Spleen (tissue), 11 donors: ENCODE measurements around the gene CERS1. TPM values are rescaled to one million over a fixed set of nuclear protein-coding genes. Genes with fewer than 3 reads are reported as not detected.

Experiments
- DNase-seq: peaks from one replicate; pipeline ENCODE4 v3.0.0-alpha.2; 2020
- H3K27ac ChIP-seq, 8 donors: fragments of 200-600 bp; sonication (generic) in 7 of 8; 1 replicate in 4 of 8; 2 replicates in 4 of 8; pipeline versions ENCODE4 v1.5.0 to v1.8.0; 2016 to 2021; ENCODE audit warnings: inconsistent platforms in 4 of 8, mild to moderate bottlenecking in 4 of 8, moderate library complexity in 1 of 8
- H3K27me3 ChIP-seq, 7 donors: fragments of 200-600 bp; sonication (generic) in 6 of 7; replicated peaks in 1 of 7; 1 replicate in 4 of 7; 2 replicates in 3 of 7; pipeline versions ENCODE4 v1.5.0 to v1.8.0; 2016 to 2021; ENCODE audit warnings: inconsistent platforms in 3 of 7, mild to moderate bottlenecking in 1 of 7
- H3K36me3 ChIP-seq, 6 donors: fragments of 200-600 bp; sonication (generic) in 5 of 6; 1 replicate in 4 of 6; 2 replicates in 2 of 6; pipeline versions ENCODE4 v1.5.0 to v1.8.0; 2016 to 2021; ENCODE audit warnings: inconsistent platforms in 2 of 6
- H3K4me1 ChIP-seq, 6 donors: fragments of 200-600 bp; sonication (generic) in 5 of 6; 1 replicate in 3 of 6; 2 replicates in 3 of 6; pipeline versions ENCODE4 v1.5.0 to v1.8.0; 2016 to 2021; ENCODE audit warnings: inconsistent platforms in 3 of 6
- H3K4me3 ChIP-seq, 8 donors: fragments of 200-600 bp; sonication (generic) in 7 of 8; 1 replicate in 4 of 8; 2 replicates in 4 of 8; pipeline versions ENCODE4 v1.5.0 to v1.8.0; 2016 to 2021; ENCODE audit warnings: inconsistent platforms in 4 of 8, mild to moderate bottlenecking in 4 of 8, moderate library complexity in 2 of 8
- H3K9me3 ChIP-seq, 8 donors: fragments of 200-600 bp; sonication (generic) in 7 of 8; 1 replicate in 4 of 8; 2 replicates in 4 of 8; pipeline versions ENCODE4 v1.5.0 to v1.8.0; 2016 to 2021; ENCODE audit warnings: inconsistent platforms in 4 of 8
- POLR2A ChIP-seq, 3 donors: fragments of 450-650 bp; IDR thresholded peaks; one replicate each; pipeline ENCODE4 v1.5.1; 2017; ENCODE audit warnings: antibody characterized with exemption in 3 of 3, mild to moderate bottlenecking in 1 of 3
- POLR2AphosphoS5 ChIP-seq, 3 donors: sonication (generic); formaldehyde crosslinking; IDR thresholded peaks; one replicate each; pipeline ENCODE4 v1.5.1; 2017; ENCODE audit warnings: antibody characterized with exemption in 3 of 3
- WGBS, 5 donors: extraction: QIAGEN DNeasy Blood & Tissue Kit in 3 of 5; methylation state at CpG; one replicate each; pipeline versions ENCODE4 v1.1.5 to v1.1.7; 2013 to 2018; 5-methylcytosine and 5-hydroxymethylcytosine counted together
- intact Hi-C: fragments of 100-400 bp; cut with DNase I; formaldehyde crosslinking; loops from one replicate; pipeline ENCODE4 v1.15.0; 2023; ENCODE audit warnings: low total_unique reads
- polyA plus RNA-seq, 3 donors: library from polyadenylated mRNA; stranded (reverse); fragments of 200-250 nt; gene quantifications; one replicate each; pipeline ENCODE4 v1.2.1, GENCODE V29; 2013
- total RNA-seq, 7 donors: library from RNA; depleted of rRNA in 3 of 7; stranded (reverse); fragments of >200 nt in 3 of 7; fragmentation: NEBNext Ultra II Directional in 4 of 7; extraction: Animal tissue kit (Norgen Biotek cat#: 25700) in 4 of 7; gene quantifications; one replicate each; pipeline versions ENCODE4 v1.1.0 to v1.2.1, GENCODE V29; 2016 to 2021
- TF ChIP-seq, protein P1 (sequence below), 11 experiments: fragments of 200-600 bp in 7 of 11; fragments of 450-650 bp in 4 of 11; sonication (generic) in 4 of 11; IDR thresholded peaks in 8 of 11; conservative IDR thresholded peaks in 3 of 11; 1 replicate in 7 of 11; 2 replicates in 4 of 11; pipeline versions ENCODE4 v1.4.0 to v1.8.0; 2016 to 2021; ENCODE audit warnings: antibody characterized with exemption in 11 of 11, inconsistent platforms in 4 of 11, mild to moderate bottlenecking in 1 of 11
- donor health status: healthy with polysubstance abuse.
- donor health status: DM: no; HTN: no; CAD: no; lungs with moderate emphysema.
- donor health status: DM: no; HTN: no; CAD: no.
- donor health status: Bipolar disorder and iron deficiency.
- donor health status: healthy.
- donor health status: DM: no; HTN: no; CAD: no.
- donor health status: DM: yes; HTN: yes; CAD: no.

Gene CERS1
- total and polyA plus RNA-seq, 10 donors, result 0.06 to 0.50 (median 0.39) TPM; not detected in 4

DNA sequence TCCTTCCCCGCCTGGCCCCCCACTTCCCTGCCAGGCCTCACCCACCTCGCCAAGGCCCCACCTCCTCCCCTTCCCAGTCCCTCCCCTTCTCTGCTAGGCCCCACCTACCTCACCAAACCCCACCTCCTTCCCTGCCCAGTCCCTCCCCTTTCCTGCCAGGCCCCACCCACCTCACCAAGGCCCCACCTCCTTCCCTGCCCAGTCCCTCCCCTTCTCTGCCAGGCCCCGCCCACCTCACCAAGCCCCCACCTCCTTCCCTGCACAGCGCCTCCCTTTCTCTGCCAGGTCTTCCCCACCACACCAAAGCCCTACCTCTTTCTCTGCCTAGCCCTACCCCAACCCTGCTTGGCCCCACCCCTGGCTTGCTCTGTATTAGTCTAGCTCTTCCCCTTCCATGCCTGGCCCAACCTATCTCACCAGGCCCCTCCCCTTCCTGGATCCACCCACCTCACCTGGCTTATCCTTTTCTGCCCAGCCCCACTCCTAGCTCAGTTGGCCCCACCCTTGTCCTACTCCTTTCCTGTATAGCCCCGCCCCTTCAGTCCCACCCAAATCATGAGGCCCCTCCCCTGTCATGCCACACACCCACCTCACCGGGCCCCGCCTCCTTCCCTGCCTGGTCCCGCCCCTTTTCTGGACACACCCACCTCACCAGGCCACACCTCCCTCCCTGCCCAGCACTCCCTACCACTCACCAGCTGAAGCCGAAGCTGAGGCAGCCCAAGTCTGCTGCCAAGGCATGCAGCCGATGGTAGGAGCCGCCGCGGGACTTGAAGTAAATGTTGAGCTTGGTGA, 16.2 kb downstream of the CERS1 start:
- H3K4me3 ChIP-seq, result no peak overlapping the region
- H3K27ac ChIP-seq, result no peak overlapping the region
- no peaks in the 10 kb centered on the region for H3K4me1 ChIP-seq
- peak; percentile 69 for DNase-seq
- TF ChIP-seq POLR2A (IDR thresholded peaks at IDR 0.05) (no peak), POLR2AphosphoS5 (IDR thresholded peaks at IDR 0.05) (no peak)
- TF ChIP-seq, protein P1, sequence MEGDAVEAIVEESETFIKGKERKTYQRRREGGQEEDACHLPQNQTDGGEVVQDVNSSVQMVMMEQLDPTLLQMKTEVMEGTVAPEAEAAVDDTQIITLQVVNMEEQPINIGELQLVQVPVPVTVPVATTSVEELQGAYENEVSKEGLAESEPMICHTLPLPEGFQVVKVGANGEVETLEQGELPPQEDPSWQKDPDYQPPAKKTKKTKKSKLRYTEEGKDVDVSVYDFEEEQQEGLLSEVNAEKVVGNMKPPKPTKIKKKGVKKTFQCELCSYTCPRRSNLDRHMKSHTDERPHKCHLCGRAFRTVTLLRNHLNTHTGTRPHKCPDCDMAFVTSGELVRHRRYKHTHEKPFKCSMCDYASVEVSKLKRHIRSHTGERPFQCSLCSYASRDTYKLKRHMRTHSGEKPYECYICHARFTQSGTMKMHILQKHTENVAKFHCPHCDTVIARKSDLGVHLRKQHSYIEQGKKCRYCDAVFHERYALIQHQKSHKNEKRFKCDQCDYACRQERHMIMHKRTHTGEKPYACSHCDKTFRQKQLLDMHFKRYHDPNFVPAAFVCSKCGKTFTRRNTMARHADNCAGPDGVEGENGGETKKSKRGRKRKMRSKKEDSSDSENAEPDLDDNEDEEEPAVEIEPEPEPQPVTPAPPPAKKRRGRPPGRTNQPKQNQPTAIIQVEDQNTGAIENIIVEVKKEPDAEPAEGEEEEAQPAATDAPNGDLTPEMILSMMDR (IDR thresholded peaks at IDR 0.05 in 8 of 11, conservative IDR thresholded peaks at IDR 0.05 in 3 of 11), result no peak
- peaks cover 0 to 6% (median 0%) of the 10 kb centered on the region in 8 donors for H3K9me3 ChIP-seq
- no peaks in the 10 kb centered on the region for H3K27me3 ChIP-seq
- 67 to 77% (median 71%) methylated on average over 13 of the region's 13 CpGs for WGBS, 5 donors
- intact Hi-C loops, result no loop called here
- no peaks in the 10 kb centered on the region for H3K36me3 ChIP-seq

DNA sequence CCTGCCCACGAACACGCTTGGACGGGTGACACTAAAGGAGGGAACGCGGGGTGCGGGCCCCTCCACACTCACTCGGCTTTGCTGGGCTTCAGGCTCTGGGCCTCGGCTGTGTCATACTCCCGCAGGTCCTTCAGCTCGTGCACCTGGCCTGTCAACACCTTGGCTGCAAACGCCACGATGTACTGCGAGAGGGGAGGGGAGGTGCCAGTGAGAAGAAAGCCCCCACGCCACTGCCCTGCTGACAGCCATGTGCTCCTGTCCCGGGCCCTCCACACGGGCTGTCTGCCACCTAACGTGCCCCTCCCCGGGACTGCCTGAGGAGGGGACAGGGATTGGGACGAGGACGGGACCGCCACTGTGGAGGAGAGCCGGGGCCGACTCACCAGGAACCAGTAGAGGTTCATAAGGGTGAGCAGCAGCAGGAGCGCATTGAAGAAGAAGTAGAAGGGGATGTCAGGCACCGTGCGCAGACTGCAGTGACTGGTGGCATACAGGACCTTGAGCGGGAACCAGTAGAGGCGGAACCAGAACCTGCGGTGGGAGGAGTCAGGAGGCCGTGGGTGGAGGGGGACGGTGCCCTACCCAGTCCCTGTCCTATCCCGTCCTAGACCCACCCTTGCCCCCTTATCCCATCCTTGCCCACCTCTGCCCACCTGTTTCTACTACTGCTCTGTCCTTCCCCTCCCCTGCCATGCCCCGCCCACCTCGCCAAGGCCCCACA, 16.9 kb downstream of the CERS1 start:
- no peaks in the 10 kb centered on the region for H3K27me3 ChIP-seq
- H3K4me1 ChIP-seq, result no peaks in the 10 kb centered on the region
- H3K4me3 ChIP-seq, result no peak overlapping the region
- no peaks in the 10 kb centered on the region for H3K36me3 ChIP-seq
- TF ChIP-seq POLR2AphosphoS5 (IDR thresholded peaks at IDR 0.05), result no peak
- TF ChIP-seq POLR2A (IDR thresholded peaks at IDR 0.05), result no peak
- TF ChIP-seq, protein P1 (IDR thresholded peaks at IDR 0.05 in 8 of 11, conservative IDR thresholded peaks at IDR 0.05 in 3 of 11), result no peak
- H3K9me3 ChIP-seq, result peaks cover 0 to 6% (median 0%) of the 10 kb centered on the region in 8 donors
- DNase-seq, result peak; percentile 52
- no peak overlapping the region for H3K27ac ChIP-seq
- 86 to 93% (median 91%) methylated on average over 28 to 34 of the region's 34 CpGs for WGBS, 5 donors
- intact Hi-C loops, result no loop called here

DNA sequence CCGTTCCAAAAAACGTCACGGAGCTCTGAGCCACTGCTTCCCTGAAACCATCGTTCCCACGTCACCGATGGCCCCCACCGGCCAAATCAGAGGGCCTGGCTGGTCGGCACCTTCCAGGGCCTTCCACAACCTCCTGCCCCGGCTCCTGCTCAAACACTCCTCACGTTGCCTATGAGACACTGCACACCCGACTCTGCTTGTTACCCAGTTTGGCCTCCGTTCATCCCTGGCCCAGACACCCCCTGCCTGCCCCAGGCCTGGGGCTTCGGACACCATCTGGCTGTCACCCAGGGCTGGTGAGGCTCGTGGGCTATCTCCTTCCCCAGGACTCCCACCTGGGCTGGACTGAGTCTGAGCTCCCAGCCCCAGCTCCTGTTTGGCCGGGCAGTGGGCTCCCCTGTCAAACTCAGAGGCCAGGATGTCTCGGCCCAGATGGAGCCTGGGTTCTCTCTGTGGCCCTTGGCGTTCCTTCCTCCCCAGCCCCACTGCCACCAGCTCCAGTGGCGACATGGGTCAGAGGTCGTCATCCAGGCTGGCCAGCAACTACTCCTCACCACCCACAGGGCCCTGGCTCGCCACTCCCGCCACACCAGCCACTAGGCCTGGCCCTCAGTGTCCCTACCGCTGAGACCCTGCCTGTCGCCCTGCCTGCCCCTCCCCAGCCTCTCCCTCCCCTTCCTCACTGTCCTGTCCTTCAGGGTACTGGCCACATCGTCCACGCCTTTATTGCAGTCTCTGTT, 17.7 kb downstream of the CERS1 start:
- no peaks in the 10 kb centered on the region for H3K4me1 ChIP-seq
- 91 to 95% (median 93%) methylated on average over 19 to 25 of the region's 25 CpGs for WGBS, 5 donors
- H3K9me3 ChIP-seq, result peaks cover 0 to 6% (median 0%) of the 10 kb centered on the region in 8 donors
- H3K27ac ChIP-seq, result no peak overlapping the region
- intact Hi-C loops, result no loop called here
- H3K4me3 ChIP-seq, result no peak overlapping the region
- no peaks in the 10 kb centered on the region for H3K36me3 ChIP-seq
- TF ChIP-seq, protein P1 (IDR thresholded peaks at IDR 0.05 in 8 of 11, conservative IDR thresholded peaks at IDR 0.05 in 3 of 11), result no peak
- no peak for TF ChIP-seq POLR2A (IDR thresholded peaks at IDR 0.05)
- TF ChIP-seq POLR2AphosphoS5 (IDR thresholded peaks at IDR 0.05), result peak in 1 of 3 donors; percentile 5
- DNase-seq, result peak; percentile 59
- no peaks in the 10 kb centered on the region for H3K27me3 ChIP-seq
